Fibroblast of lung (primary cell): ENCODE measurements around the gene MYBPC2.

Experiments used
- CTCF ChIP-seq, 2 donors: IDR thresholded peaks in 1 of 2; conservative IDR thresholded peaks in 1 of 2; 1 replicate in 1 of 2; 2 replicates in 1 of 2; pipeline ENCODE4 v1.5.1; 2011 to 2012; ENCODE audit warnings: low read length in 2 of 2, control low read depth in 1 of 2, inconsistent platforms in 1 of 2, low read depth in 1 of 2, mild to moderate bottlenecking in 1 of 2
- EZH2 ChIP-seq: IDR thresholded peaks from 2 replicates; pipeline ENCODE4 v1.5.1; 2012; ENCODE audit warnings: low read length, control low read depth, mild to moderate bottlenecking; ENCODE audit errors: missing control alignments

GRCh38 chr19:50468818-50469217, 36.1 kb downstream of the MYBPC2 start:
- TF ChIP-seq CTCF (conservative IDR thresholded peaks at IDR 0.05 in 1 of 2, IDR thresholded peaks at IDR 0.05 in 1 of 2; ENCODE audit: low read depth in 1 of 2, low read length in 2 of 2) = no peak
- TF ChIP-seq EZH2 = no peak
